Right renal cortex interstitium (tissue), 3 donors: ENCODE data around the gene ABLIM1. TPM values are rescaled to one million over a fixed set of nuclear protein-coding genes. Genes with fewer than 3 reads are reported as not detected.

Experiments
- DNase-seq, 3 donors: peaks; one replicate each; pipeline ENCODE4 v3.0.0-alpha.2; 2013; ENCODE audit warnings: low read depth in 3 of 3, low spot score in 2 of 3
- polyA plus RNA-seq, 3 donors: library from polyadenylated mRNA; unstranded; fragments of 120-200 nt; gene quantifications; one replicate each; pipeline ENCODE4 v1.2.1, GENCODE V29; 2013; ENCODE audit not compliant: insufficient read length in 3 of 3

Gene ABLIM1
- polyA plus RNA-seq, 3 donors, result 96.0 to 102 (median 98.3) TPM

DNA sequence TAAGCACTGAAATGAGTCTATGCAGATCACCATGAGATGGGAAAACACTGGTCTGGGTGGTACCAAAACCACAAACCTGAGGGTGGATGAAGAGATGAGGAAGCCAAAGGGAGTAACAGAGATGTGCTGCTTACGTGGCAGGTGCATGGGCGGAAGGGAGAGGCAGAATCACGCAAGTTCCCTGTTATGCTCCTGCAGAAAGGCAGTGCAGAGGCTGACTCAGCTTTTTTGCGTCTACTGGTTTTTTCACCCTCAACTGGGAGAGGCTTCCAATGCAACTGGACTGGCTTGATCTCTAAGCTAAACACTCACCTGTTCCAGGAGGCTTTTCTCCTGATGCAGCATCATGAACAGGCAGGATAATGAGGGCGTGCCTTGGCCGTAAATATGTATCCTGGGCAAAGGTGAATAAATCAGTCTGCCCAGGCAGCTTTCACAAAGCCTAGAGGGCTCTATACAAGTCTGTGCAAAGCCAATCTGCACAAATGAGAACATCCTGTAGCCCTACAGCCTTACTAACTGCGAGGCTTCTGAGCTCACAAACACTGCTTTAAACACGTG is 158.4 kb downstream of the ABLIM1 start:
- no peak for DNase-seq

DNA sequence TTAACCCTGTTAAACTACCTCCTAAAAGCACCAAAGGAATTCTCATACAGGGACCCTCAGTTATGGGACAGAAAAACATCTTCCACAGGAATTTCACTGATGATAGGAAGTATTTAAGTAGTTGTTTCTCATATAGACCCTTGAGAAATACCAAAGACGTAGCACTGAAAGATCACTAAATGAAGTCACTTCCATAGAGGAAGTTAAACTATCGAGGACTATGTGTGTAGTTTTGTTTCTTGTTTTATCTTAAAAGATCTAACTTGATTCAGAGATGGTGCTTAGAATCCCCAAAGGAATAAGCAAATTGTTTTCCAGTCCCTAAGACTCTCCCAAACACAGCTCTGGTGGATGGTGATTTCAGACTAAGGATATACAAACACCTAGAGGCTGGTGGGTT is 159.0 kb downstream of the ABLIM1 start:
- no peak for DNase-seq

DNA sequence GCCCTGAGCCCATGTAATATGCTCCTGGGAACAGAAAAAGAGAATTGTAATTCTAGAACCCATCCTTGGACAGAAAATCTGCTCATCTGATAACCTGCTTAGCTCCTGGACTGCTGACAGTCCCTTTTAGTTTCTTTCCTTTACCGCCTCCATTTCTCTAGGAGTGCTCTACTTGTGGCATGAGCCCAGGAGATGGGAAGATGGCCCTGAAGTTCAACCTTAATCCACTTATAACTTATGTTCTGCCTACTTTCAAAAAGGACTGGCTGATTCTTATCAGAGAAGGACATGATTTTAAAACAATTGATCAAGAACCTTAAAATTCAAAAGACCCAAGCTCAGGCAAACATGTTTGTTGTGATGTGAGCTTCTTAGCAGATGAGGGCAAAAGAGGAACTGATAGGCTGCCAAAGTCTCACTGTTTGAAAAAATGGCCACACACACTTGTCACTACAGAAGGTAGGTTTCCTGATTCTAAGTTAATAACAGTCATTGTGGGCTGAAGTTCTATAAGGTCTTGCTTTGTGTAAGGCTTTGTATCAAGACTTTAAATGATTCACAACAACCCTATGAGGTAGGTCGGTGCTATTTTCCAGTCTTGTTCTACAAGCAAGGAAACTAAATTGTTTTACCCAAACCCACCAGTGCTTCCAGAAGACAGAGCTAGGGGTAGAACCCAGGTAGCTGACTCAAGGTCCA is 159.5 kb downstream of the ABLIM1 start:
- no peak for DNase-seq

DNA sequence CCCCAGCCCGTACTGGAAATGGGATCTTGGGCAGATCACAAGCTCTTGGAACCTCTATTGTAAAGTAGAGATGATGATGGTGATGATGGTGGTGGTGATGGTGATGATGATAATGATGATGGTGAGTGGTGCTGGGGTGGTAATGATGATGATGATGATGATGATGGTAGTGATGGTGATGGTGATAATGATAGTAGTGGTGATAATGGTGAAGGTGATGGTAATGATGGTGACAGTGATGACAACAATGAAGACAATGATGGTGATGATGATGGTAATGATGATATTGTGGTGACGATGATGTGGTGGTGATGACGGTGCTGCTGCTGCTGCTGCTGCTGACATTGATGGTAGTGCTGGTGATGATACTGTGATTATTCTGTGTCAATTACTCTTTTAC is 162.8 kb downstream of the ABLIM1 start:
- DNase-seq, result no peak

DNA sequence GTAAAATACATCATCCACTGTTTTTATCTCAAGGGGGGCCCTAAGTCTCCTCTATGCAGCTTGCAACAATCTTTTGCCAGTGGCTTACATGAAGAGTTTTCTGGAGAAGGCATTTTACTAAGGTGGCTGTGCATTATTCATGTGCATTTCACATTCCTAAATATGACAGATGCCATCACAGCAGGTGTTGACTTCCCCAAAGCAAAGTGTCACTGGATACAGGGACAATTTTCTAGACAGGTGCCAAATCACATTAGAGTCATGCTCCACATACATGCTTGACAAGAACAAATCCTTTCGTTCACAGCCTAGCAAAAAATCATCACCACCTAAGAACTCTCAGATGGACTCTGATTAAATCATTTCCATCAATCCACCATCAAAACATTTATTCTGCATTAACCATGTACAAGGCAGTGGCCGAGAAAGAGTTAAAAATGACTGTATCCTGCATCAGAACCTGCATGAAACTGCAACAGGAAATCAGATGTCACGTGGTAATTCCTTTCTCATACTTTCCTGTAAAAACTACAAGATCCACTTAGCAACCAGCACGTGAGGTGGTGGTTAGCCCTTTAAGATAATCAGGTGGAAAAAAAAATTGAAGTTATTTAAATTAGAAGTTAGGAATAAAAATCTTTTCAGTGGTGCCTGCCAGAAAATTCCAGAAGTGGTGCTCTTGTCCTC is 165.6 kb downstream of the ABLIM1 start:
- no peak for DNase-seq

DNA sequence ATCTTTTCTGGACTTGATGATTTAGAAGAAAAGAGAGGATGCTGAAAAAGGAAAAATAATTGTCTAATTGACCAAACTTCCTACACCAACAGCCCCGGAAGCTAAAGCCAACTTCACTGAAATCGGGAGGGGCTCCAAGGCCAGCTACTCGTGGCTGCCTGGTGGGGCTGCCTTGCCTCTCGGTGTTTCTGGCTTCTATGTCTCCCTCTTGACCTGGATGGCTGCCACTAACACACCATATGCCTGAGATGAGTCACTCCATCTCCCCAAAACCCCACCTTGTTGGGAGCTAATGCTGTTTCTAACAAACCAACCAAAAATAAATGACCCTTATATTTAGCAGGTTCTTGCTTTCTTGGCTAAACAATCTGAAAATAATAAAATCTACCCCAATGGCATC is 166.1 kb downstream of the ABLIM1 start:
- DNase-seq, result no peak

DNA sequence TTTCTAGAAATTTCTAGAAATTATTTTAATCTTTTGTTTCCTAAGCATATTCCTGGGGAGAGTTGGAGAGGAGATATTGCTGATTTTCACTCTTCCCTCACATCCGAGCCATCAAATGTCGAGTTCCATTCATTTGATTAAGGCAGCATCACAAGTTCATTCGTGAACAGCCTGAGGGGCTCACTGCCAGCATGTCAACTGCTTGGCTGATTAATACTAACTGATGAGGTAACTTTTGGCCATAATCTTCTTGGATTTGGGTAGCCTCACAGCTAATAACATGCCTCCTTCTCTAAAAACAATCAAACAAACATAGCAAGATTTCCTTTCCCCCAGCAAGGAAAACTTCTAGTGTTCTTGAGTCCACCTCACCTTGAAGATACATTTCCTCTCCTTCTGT is 166.7 kb downstream of the ABLIM1 start:
- DNase-seq, result no peak

DNA sequence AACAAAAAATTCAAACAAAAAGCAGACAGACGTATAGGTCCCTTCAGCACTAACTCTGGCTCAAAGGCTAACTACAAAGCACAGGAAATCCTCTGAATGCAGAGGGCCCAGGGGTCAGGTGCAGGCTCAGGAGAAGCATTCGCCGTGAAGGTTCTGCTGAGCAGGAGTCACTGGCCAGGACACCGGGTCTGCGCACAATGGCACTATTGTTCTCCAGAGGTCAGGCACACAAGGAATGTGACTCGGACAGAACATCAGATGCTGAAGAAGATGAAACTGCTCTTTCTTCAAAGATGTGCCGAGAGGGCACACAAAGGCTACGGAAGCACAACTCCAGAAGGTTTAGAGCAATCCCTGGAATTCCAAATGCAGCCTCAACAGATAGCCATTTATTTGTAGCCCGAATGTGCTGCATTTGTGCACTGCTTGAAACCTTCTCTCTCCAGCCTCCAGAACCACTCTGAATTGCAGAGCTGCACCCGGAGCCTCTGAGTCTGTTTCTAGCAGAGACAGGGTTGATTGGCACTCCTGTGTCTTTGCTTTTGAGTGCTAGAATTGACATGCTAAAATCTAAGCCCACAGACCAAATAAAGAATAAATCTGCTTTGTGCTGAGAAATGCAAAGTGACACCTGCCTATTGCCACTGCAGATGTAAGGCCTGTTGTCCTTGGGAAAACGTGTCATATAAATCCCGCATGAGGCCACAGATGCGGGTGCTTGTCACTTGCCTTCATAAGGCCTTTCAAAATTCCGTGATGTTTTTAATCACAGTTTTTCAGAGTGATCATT is 168.4 kb downstream of the ABLIM1 start:
- no peak for DNase-seq

DNA sequence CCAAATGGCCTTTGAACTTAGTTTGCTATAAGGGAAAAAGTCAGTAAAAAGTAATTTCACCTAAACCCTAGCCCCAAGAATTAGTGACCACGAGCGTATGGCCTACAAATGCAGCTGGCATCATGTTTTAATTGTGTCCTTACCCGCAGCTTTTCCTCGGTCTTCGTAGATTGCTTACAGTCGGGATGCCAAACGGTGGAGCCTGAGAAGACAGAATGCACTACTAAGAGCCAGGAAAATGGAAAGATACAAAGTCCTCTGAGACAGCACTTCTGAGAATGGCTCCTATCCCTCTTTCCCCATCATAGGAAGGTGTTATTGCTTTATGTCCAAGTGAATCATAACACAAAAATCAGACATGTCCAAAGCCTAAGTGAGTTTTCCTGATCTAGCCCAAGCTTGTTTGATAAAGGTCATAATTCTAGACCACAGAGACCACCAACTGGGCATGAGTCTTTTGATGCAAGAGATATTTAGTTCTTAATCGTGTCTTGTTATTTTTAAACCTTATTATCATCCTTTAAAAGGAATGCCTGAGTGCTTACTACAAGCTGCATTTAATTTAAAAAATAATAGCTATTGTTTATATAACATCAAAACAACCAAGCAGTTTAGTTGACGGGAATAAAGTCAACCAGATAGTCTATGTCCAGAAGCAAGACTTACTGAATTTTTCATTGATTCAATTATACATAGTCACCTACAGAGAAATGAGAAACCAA is 170.1 kb downstream of the ABLIM1 start:
- no peak for DNase-seq

DNA sequence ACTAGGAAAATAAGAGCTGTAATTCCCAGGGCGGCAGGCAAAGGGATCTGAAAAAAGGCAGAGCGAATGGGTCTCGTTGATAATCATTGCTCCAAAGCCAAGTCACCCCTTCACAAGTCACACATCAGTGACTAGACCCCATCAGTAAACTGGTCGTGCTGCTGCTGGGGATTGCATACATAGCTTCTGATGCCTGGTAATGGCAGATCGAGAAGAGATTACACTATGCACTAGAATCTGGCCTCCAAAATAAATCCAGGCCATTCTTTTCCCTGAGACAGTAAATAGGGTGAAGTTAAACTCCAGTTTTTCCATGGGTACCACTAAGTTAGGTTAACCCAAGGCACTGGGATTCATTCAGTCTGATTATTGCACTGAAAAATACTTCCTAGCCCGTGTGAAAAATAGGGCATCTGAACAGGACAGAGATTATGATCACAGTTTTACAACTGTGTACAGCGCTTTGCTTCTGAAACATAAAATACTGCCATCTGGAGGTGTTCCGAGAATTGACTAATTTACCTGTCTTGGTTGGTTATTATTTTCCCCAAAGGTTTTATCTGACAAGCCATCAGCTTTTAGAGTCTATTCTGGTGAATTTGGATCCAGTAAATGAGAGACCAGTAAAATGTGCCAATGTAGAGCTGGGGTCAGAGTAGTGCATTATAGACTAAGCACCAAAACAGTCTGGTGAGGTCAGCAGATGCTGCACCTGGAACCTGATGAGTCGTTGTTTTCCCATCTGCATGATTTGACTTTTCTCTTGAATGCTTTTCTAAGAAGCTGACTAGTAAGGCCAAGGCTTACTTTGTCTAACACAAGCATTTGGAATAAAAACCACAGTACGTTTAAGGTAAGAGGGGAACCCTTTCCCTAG is 170.9 kb downstream of the ABLIM1 start:
- no peak for DNase-seq

DNA sequence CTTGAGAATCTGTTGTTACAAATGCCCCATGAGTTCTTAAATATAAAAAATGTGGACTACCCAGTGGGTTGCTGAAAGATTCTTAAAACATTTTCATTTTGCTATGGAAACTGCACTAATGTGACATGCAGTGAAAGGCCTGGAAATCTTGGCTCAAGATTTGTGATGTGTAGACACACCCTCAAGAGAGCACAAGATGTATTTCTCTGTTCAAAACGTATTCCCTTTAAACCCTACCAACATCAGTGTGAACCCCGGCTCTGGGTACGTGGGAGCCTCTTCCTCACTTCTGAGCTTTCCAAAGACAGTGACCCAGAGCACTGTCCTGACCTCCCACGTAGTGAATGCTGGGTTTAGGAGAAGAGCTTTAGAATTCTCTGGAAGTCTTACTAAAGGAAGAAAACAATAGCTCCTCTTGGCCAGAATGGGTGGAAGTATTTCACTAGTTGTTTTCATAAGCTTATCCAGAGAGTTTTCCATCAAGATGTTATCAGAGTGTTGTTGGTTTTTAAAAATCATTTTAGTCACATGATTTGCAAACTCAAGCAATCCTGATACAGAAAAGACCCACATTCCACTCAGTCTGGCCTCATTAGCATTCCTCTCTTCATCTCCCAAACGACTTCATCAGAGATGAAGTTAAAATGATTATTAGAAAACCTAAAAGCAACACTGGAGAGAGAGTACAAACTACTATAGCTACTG is 172.2 kb downstream of the ABLIM1 start:
- DNase-seq, result no peak

DNA sequence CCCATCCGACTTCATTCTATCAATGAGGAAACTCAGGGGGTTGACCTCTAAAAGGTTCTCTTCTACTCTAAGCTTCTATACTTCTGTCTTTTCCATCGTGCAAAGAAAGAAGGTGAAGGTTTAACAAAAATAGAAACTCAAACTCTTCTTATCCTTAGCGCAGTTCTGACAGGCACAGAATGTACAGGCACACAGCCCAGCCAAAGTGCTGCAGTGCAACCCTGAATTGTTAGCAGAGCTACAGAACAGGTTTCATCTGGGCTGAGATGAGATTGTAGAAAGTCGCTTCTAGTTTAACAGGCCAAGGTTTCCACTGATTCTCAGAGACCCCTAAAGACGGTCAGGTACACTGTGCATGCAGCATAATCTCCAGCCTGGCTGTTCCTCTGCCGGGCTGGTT is 174.5 kb downstream of the ABLIM1 start:
- DNase-seq, result no peak

DNA sequence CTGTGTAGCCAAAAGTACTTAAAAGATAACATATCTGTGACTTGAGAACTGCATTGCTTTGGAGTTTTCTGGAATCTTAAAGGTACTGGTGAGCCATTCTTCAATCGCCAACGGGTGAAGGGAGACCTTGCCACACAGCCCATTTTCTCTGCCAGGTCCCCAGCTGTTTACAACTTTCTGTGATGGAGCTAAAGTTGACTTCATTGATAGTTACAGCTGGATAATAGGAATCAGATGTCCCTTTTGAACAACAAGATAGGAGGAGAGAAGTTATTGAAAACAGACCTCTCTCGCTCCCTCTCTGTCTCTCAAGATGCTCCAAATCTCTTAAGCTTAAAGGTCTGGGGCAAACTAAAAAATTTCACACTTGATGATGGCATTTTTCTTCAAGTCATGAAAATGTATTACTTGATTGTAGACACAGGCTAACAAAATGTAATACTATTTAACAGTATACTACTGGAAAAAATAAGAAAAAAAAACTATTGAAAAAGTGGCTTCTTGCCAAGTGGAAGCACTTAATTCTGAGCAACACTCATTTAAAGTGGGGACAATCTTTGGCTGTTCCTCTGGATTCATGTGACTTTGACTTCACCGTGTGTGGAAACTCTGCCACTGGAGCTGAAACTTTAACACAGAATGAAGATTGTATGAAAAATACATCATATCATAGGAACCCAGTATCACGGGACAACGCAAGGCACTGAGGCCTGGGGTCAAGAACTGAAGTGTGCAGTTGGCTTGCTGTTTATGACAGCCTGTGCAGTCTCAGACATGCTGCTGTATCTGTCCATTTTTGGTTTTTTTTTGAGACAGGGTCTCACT is 175.4 kb downstream of the ABLIM1 start:
- no peak for DNase-seq

DNA sequence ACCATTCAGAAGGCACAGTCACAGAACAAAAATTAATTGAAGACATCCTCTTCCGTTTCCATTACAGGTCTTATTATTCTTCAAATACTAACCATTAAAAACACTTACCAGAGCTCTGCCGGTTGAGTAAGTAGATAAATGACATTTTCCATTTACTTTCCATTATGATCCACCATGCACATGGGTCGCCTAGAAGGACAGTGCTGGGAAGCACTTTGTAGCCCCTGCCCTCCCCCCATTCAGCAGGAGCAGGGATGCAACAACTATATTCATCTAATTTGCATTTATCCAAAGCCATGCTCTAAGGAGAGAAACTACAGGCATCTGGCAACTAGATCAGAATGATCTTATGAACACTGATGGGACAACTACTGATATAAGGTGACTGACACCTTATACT is 177.0 kb downstream of the ABLIM1 start:
- DNase-seq, result no peak

DNA sequence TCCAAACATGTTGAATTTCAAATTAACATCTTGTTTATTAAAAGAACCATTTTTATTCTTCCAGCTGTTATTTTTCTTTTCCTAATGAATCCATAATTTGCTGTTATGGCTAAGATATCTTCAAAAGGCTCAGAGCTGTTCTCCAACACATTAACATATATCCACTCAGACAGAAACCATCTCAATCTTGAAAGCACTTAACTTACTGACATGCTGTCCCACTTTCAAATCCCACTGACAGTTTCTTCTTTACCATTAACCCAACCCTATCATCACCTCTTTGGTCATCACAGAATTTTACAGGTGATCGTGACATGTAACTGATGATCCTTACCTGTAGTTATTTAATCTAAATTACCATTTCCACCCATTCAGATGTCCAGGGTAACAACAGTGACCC is 178.2 kb downstream of the ABLIM1 start:
- no peak for DNase-seq

DNA sequence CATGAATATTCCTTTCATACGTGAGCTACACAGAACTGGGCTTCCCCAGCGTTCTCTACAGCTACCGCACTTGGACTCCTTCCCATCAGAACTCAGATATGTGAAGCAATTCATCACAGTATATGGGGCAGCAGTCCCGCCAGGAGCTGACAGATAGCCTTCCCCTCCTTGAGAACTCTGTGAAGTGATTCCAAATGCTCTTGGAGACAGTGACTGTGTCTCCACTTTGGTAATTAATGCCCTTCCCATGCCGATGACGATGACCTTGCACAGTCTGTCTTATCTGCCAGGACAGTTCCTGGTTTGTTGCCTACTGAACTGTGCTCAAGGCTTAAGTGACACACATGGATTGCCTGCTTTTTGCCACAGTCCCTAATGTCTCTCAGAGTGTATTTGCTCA is 178.8 kb downstream of the ABLIM1 start:
- no peak for DNase-seq

DNA sequence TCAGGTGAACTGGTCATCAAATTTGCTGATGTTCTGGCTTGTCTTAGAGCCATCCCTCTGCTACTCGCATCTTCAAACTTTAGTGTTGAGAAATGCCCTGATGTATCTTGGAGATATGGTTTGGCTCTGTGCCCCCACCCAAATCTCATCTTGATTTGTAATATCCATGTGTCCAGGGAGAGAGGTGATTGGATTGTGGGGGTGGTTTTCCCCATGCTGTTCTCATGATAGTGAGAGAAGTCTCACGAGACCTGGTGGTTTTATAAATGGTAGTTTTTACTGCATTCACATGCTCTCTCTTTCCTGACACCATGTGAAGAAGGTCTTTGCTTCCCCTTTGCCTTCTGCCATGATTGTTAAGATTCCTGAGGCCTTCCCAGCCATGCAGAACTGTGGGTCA is 179.8 kb downstream of the ABLIM1 start:
- DNase-seq, result no peak

DNA sequence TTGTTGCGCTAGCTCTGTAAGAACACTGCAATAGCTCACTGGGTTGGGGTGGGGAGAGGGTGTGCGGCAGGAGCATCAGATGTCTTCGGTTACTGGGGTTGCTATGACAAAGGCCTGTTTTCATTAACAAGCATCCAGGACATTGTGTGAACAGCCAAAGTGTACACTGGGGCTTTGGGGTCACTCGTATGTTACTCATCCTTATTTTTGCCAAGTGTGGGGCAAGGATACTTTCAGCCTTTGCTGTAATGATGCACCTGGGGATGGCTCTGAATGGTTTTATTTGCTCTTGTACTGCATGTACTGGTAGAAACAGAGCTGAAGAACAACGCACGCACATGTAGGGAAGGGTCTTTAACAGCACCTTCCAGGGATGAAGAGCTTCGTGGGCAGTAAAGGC is 180.8 kb downstream of the ABLIM1 start:
- DNase-seq, result no peak
